ENCODE results near the gene HOXC12. TPM values are rescaled to one million over a fixed set of nuclear protein-coding genes. Genes with fewer than 3 reads are reported as not detected.
A peak's percentile ranks its signal among the peaks of the same experiment; 100 is the strongest.

HOXC12 gene
- total RNA-seq, 6 experiments from 2014 or later: not detected

DNA sequence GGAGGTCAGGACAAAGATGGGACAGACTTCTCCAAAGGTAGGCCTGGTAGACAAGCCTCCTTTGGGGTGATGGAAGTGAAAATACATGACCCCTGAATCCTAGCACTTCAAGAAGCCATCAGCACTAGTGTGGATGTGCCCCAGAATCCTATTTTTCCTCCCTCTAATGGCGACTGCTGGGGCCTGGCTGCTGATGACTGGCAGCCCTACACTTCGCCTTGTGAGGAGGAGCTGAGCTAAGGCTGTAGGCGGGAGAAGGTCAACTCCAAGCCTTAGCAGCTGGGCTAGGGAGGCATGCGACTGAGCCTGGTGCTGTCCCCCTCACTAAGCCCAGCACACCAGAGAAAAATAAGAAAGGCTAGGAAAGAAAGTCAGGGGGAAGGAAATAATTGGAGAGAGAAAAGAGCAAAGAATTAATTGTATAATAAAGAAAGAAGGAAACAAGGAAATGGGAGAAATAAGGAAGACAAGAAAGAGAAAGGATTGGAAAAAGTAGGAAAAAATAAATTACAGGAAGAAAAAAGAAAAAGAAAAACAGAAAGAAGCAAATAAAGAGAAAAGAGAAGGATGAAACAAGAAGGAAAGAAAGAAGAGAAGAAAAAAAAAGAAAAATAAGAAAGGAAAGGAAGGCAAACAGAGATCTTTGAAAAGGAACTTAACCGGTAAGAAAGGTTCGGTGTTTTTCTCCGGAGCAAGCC is 25.6 kb downstream of the HOXC12 start:
- intact Hi-C loops (cut with DNase I): no loop called here
- no peak for TF ChIP-seq POLR2A (IDR thresholded peaks at IDR 0.05)
- TF ChIP-seq, protein P1, sequence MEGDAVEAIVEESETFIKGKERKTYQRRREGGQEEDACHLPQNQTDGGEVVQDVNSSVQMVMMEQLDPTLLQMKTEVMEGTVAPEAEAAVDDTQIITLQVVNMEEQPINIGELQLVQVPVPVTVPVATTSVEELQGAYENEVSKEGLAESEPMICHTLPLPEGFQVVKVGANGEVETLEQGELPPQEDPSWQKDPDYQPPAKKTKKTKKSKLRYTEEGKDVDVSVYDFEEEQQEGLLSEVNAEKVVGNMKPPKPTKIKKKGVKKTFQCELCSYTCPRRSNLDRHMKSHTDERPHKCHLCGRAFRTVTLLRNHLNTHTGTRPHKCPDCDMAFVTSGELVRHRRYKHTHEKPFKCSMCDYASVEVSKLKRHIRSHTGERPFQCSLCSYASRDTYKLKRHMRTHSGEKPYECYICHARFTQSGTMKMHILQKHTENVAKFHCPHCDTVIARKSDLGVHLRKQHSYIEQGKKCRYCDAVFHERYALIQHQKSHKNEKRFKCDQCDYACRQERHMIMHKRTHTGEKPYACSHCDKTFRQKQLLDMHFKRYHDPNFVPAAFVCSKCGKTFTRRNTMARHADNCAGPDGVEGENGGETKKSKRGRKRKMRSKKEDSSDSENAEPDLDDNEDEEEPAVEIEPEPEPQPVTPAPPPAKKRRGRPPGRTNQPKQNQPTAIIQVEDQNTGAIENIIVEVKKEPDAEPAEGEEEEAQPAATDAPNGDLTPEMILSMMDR (IDR thresholded peaks at IDR 0.05): no peak
- H3K4me3 ChIP-seq: no peak overlapping the region
- no peaks in the 10 kb centered on the region for H3K36me3 ChIP-seq
- no peaks in the 10 kb centered on the region for H3K9me3 ChIP-seq
- H3K27ac ChIP-seq: no peak overlapping the region
- WGBS (ENCODE audit: insufficient coverage, low coverage, low lambda C conversion rate, missing lambda C conversion rate): 19% methylated on average over 5 of the region's 7 CpGs
- DNase-seq: peak in 1 of 3 donors; percentile 11
- H3K27me3 ChIP-seq: peaks cover 16 to 60% of the 10 kb centered on the region in 2 donors
- no peaks in the 10 kb centered on the region for H3K4me1 ChIP-seq
- ATAC-seq: no peak

DNA sequence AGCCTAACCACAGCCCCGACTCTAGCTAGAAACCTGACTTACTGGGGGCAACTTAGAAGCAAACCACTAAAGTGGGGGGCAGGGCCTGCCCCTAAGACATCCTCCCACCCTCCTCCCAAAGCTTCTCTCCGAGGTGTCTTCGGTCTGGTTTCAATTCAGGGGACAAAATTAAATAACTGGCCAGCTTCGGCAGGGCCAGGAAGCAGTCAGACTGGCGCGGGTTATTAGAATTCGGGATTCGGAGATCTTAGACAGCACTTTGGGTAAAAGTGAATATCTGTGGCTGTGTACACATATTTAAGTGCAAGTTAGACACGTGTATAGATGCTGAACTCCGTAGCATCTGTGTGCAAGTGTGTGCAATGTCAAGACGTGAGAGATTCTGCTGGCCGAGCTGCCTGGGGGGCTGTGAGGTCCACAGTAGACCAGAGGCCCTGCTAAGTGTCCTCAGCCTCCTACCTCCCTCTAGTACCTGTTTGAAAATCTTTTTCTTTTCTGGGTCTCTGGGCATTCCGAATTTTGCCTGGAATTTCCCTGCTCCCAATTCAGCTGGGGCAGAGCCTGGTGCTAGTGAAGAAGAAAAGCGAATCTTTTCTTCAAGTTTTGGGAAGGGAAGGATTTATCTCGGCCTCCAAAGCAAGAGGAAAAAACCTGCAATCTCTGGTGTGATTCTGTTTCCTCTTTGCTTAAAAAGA is 26.2 kb downstream of the HOXC12 start:
- peaks cover 16 to 59% of the 10 kb centered on the region in 2 donors for H3K27me3 ChIP-seq

DNA sequence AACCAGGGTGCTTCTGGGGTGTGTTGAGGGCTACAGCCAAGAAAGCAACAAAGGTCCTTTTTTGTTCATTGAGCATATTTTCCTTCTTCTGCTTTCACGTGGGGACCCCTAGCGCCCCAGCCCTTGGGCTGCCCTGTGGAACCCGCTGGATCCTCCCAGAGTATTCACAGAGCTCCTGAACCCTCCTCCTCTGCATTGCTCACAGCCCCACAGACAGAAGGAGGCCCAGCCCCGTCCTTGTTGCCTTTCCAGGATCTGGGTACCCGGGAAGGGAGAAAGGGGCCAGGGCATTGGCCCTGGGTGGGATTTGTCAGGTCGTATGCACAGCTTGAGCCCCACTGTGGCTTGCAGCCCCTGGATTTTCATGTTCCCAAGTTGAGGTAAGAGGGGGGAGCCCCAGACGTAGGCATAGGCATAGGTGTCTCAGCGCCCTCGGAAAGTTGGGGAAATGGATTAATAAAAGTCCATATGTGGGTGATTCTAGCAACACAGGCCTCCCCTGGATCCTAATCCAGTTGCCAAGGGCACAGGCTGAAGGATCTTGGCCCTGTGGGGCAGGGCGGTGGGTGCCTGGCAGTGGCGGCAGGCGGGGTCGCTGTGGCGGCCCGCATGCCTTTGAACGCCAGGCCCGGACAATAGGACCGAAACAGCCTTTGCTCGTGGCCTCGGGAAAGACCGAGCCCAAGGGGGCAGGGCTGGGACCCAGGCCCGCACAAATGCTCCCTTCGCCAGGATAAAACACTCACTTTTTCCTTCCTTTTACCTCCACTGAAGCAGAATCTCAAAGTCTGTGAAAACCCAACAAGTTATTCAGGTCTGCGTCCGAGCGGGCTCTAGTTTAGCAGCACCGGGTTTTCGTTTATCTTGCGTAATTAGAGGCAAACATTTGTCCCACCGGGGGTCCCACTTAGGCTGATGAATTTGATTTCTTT is 27.2 kb downstream of the HOXC12 start:
- DNase-seq (peak in 1 of 3 donors; percentile 28), ATAC-seq (no peak)
- no peak overlapping the region for H3K27ac ChIP-seq
- H3K4me3 ChIP-seq: no peak overlapping the region
- peaks cover 0 to 4% (median 0%) of the 10 kb centered on the region in 4 donors for H3K4me1 ChIP-seq
- 6% methylated on average over 17 of the region's 30 CpGs for WGBS (ENCODE audit: insufficient coverage, low coverage, low lambda C conversion rate, missing lambda C conversion rate)
- H3K27me3 ChIP-seq: peaks cover 19 to 62% of the 10 kb centered on the region in 2 donors
- TF ChIP-seq, protein P1 (IDR thresholded peaks at IDR 0.05): no peak
- no peak for TF ChIP-seq POLR2A (IDR thresholded peaks at IDR 0.05)
- intact Hi-C loops (cut with DNase I): no loop called here
- H3K36me3 ChIP-seq: no peaks in the 10 kb centered on the region
- no peaks in the 10 kb centered on the region for H3K9me3 ChIP-seq

More for the DNA sequence above, 26.2 kb downstream of the HOXC12 start:
- TF ChIP-seq, protein P1 (IDR thresholded peaks at IDR 0.05): no peak
- TF ChIP-seq POLR2A (IDR thresholded peaks at IDR 0.05): no peak
- peak in 1 of 3 donors; percentile 7 for DNase-seq
- 20% methylated on average over 10 of the region's 15 CpGs for WGBS (ENCODE audit: insufficient coverage, low coverage, low lambda C conversion rate, missing lambda C conversion rate)
- H3K4me1 ChIP-seq: peaks cover 0 to 2% (median 0%) of the 10 kb centered on the region in 4 donors
- intact Hi-C loops (cut with DNase I): no loop called here
- no peaks in the 10 kb centered on the region for H3K9me3 ChIP-seq
- H3K36me3 ChIP-seq: no peaks in the 10 kb centered on the region
- no peak for ATAC-seq
- no peak overlapping the region for H3K27ac ChIP-seq
- H3K4me3 ChIP-seq: no peak overlapping the region

Measured in right lobe of liver (tissue), 6 donors.